ENCODE measurements around the gene HECTD4. TPM values are rescaled to one million over a fixed set of nuclear protein-coding genes. Genes with fewer than 3 reads are reported as not detected.

The HECTD4 gene
- total RNA-seq, 2 donors from 2014 or later = 54.2 to 75.4 TPM

DNA sequence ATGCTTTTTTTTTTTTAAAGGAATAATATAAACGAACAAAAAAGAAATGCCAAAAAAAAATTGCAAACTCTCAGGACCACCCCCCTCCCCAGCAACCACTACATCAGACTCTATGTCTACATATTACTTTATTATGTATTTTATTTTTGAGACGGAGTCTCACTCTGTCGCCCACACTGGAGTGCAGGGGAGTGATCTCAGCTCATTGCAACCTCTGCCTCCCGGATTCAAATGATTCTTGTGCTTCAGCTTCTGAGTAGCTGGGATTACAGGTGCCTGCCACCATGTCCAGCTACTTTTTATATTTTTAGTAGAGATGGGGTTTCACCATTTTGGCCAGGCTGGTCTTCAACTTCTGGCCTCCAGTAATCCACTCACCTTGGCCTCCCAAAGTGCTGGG, 22.9 kb downstream of the HECTD4 start:
- no peak overlapping the region for H3K27ac ChIP-seq
- no peaks in the 10 kb centered on the region for H3K36me3 ChIP-seq
- no peak for DNase-seq (ENCODE audit: low spot score)
- no peak overlapping the region for H3K4me3 ChIP-seq
- H3K27me3 ChIP-seq (replicated peaks; ENCODE audit: insufficient read depth) = no peaks in the 10 kb centered on the region
- TF ChIP-seq, protein P1, sequence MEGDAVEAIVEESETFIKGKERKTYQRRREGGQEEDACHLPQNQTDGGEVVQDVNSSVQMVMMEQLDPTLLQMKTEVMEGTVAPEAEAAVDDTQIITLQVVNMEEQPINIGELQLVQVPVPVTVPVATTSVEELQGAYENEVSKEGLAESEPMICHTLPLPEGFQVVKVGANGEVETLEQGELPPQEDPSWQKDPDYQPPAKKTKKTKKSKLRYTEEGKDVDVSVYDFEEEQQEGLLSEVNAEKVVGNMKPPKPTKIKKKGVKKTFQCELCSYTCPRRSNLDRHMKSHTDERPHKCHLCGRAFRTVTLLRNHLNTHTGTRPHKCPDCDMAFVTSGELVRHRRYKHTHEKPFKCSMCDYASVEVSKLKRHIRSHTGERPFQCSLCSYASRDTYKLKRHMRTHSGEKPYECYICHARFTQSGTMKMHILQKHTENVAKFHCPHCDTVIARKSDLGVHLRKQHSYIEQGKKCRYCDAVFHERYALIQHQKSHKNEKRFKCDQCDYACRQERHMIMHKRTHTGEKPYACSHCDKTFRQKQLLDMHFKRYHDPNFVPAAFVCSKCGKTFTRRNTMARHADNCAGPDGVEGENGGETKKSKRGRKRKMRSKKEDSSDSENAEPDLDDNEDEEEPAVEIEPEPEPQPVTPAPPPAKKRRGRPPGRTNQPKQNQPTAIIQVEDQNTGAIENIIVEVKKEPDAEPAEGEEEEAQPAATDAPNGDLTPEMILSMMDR (IDR thresholded peaks at IDR 0.05) = no peak
- no peak for ATAC-seq (ENCODE audit: insufficient number of reproducible peaks, low FRiP score, low read depth)
- no peaks in the 10 kb centered on the region for H3K9me3 ChIP-seq
- H3K4me1 ChIP-seq (ENCODE audit: control insufficient read depth in 1 of 2, low read depth in 2 of 2) = peaks cover 0 to 10% of the 10 kb centered on the region in 2 donors

GRCh38 chr12:112357214-112357613, 25.0 kb downstream of the HECTD4 start:
- DNase-seq (ENCODE audit: low spot score) = no peak
- Histone ChIP-seq H3K27me3 (replicated peaks; ENCODE audit: insufficient read depth) (no peaks in the 10 kb centered on the region), H3K36me3 (no peaks in the 10 kb centered on the region), H3K4me1 (ENCODE audit: control insufficient read depth in 1 of 2, low read depth in 2 of 2) (peaks cover 4 to 10% of the 10 kb centered on the region in 2 donors), H3K4me3 (no peak overlapping the region), H3K9me3 (no peaks in the 10 kb centered on the region), H3K27ac (no peak overlapping the region)
- TF ChIP-seq, protein P1 (IDR thresholded peaks at IDR 0.05) = no peak
- ATAC-seq (ENCODE audit: insufficient number of reproducible peaks, low FRiP score, low read depth) = no peak

GRCh38 chr12:112354399-112354798, 27.8 kb downstream of the HECTD4 start:
- TF ChIP-seq, protein P1 (IDR thresholded peaks at IDR 0.05) = no peak
- Histone ChIP-seq H3K4me1 (ENCODE audit: control insufficient read depth in 1 of 2, low read depth in 2 of 2) (peaks cover 9 to 10% of the 10 kb centered on the region in 2 donors), H3K9me3 (no peaks in the 10 kb centered on the region), H3K27ac (no peak overlapping the region), H3K4me3 (no peak overlapping the region), H3K36me3 (no peaks in the 10 kb centered on the region), H3K27me3 (replicated peaks; ENCODE audit: insufficient read depth) (no peaks in the 10 kb centered on the region)
- no peak for ATAC-seq (ENCODE audit: insufficient number of reproducible peaks, low FRiP score, low read depth)
- DNase-seq (ENCODE audit: low spot score) = no peak

DNA sequence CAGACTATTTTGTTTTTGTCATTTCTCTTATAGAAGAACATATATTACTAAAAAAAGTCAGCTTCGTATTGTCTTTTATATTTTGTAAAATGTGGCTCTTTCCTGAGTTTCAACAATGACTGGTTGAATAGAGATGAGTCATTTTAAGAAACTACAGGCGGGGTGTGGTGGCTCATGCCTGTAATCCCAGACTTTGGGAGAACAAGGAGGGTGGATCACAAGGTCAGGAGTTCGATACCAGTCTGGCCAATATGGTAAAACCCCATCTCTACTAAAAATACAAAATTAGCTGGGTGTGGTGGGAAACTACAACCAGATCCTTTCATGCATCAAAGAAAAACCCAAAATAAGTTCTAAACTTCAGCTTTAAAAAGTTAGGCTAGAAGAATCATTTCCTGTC, 28.8 kb downstream of the HECTD4 start:
- Histone ChIP-seq H3K9me3 (no peaks in the 10 kb centered on the region), H3K27ac (no peak overlapping the region), H3K27me3 (replicated peaks; ENCODE audit: insufficient read depth) (no peaks in the 10 kb centered on the region), H3K4me3 (no peak overlapping the region), H3K36me3 (no peaks in the 10 kb centered on the region), H3K4me1 (ENCODE audit: control insufficient read depth in 1 of 2, low read depth in 2 of 2) (peaks cover 9 to 10% of the 10 kb centered on the region in 2 donors)
- DNase-seq (ENCODE audit: low spot score) (no peak), ATAC-seq (ENCODE audit: insufficient number of reproducible peaks, low FRiP score, low read depth) (no peak)
- TF ChIP-seq, protein P1 (IDR thresholded peaks at IDR 0.05) = no peak

DNA sequence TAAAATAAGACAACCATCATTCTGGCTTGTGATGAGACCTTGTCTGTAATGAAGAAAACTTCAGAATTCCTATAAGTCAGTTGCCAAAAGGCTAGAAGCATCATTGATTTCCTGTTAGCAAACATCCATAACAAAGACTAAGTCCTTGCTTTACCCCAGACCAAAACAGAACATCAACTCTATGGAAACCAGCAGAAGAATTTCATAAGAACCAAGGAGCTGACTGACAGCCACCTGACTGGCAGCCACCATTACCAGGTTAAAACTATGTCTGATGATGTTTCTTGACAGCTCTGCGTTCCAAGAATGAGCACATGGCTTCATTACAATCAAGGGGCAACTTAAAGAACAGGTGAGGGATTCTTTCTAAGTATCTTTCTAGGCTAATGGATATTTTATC, 29.3 kb downstream of the HECTD4 start:
- H3K4me1 ChIP-seq (ENCODE audit: control insufficient read depth in 1 of 2, low read depth in 2 of 2) = peaks cover 9 to 10% of the 10 kb centered on the region in 2 donors

More for the DNA sequence above, 29.3 kb downstream of the HECTD4 start:
- H3K36me3 ChIP-seq = no peaks in the 10 kb centered on the region
- H3K27me3 ChIP-seq (replicated peaks; ENCODE audit: insufficient read depth) = no peaks in the 10 kb centered on the region
- no peak for ATAC-seq (ENCODE audit: insufficient number of reproducible peaks, low FRiP score, low read depth)
- TF ChIP-seq, protein P1 (IDR thresholded peaks at IDR 0.05) = no peak
- H3K9me3 ChIP-seq = no peaks in the 10 kb centered on the region
- H3K4me3 ChIP-seq = no peak overlapping the region
- no peak for DNase-seq (ENCODE audit: low spot score)
- no peak overlapping the region for H3K27ac ChIP-seq
